Esophagus (tissue), 2 donors: ENCODE results near the gene SNX32. TPM values are rescaled to one million over a fixed set of nuclear protein-coding genes. Genes with fewer than 3 reads are reported as not detected.
"Not testable (repeated sequence)": the region's sequence is repeated elsewhere in the genome, so short reads cannot be mapped to it uniquely, and the experiment has no call there.

ENCODE experiments used
- H3K27ac ChIP-seq, 2 donors: one replicate each; pipeline ENCODE4 v1.5.1; 2013; ENCODE audit warnings: low read depth in 2 of 2, mild to moderate bottlenecking in 2 of 2, inconsistent platforms in 1 of 2, low read length in 1 of 2, moderate library complexity in 1 of 2
- H3K27me3 ChIP-seq, 2 donors: one replicate each; pipeline ENCODE4 v1.6.1; 2013; ENCODE audit warnings: low read length in 2 of 2, control low read depth in 1 of 2, mild to moderate bottlenecking in 1 of 2; ENCODE audit not compliant: insufficient read depth in 2 of 2, control insufficient read depth in 1 of 2
- H3K36me3 ChIP-seq, 2 donors: one replicate each; pipeline ENCODE4 v1.6.1; 2013; ENCODE audit warnings: low read length in 1 of 2; ENCODE audit not compliant: control insufficient read depth in 2 of 2, insufficient read depth in 2 of 2
- H3K4me1 ChIP-seq, 2 donors: one replicate each; pipeline ENCODE4 v1.6.1; 2013; ENCODE audit warnings: low read length in 1 of 2; ENCODE audit not compliant: control insufficient read depth in 2 of 2, insufficient read depth in 2 of 2
- H3K4me3 ChIP-seq, 2 donors: one replicate each; pipeline ENCODE4 v1.5.1; 2013; ENCODE audit warnings: low read length in 2 of 2, mild to moderate bottlenecking in 2 of 2, low read depth in 1 of 2, moderate library complexity in 1 of 2
- H3K9me3 ChIP-seq, 2 donors: one replicate each; pipeline ENCODE4 v1.6.1; 2013; ENCODE audit warnings: mild to moderate bottlenecking in 2 of 2, low read depth in 1 of 2, low read length in 1 of 2, moderate library complexity in 1 of 2; ENCODE audit not compliant: control insufficient read depth in 2 of 2, insufficient read depth in 1 of 2
- WGBS, 2 donors: extraction: QIAGEN DNeasy Blood & Tissue Kit; methylation state at CpG; one replicate each; pipeline ENCODE4 v1.1.7; 2013; 5-methylcytosine and 5-hydroxymethylcytosine counted together
- polyA plus RNA-seq, 2 donors: library from polyadenylated mRNA; stranded (reverse); fragments of 200-250 nt; gene quantifications; one replicate each; pipeline ENCODE4 v1.2.3, GENCODE V29; 2013
- donor health status: healthy with polysubstance abuse.
- donor health status: Bipolar disorder and iron deficiency.

Gene SNX32
- polyA plus RNA-seq, 2 donors: 0.15 to 0.47 TPM

GRCh38 chr11:65885231-65885630, 51.5 kb downstream of the SNX32 start:
- Histone ChIP-seq H3K27me3 (no peaks in the 10 kb centered on the region), H3K4me1 (peaks cover 0 to 6% of the 10 kb centered on the region in 2 donors), H3K27ac (no peak overlapping the region), H3K36me3 (peaks cover 2 to 34% of the 10 kb centered on the region in 2 donors), H3K9me3 (no peaks in the 10 kb centered on the region), H3K4me3 (no peak overlapping the region)
- WGBS, 2 donors: 92 to 96% methylated on average over 7 of the region's 7 CpGs

DNA sequence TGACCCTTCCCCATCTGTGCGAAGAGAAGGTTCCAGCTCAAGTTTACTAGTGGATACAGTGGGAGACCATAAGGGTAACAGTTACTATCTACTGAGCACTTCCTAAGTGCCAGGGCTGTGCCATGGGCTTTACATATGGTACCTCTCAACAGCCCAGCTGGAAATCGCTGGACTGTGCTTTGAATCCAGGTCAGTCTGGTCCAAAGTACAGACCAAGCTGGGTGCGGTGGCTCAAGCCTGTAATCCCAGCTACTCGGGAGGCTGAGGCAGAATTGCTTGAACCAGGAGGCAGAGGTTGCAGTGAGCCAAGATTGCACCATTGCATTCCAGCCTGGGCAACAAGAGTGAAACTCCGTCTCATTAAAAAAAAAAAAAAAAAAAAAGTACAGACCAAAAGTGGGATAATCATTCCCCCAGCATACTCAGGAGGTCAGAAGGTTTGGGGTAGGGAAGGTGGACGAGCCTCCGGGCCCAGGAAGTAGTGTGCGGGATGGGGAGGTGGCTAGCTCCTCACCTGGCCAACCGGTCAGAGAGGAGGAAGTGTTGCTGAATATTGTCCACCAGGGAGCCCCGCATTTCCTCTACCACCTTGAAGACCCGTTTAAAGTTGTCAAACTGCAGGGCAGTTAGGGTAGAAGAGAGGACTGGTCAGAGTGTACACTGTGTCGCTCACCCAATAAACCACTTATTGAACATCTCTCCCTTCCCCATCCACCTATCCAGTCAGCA, 52.2 kb downstream of the SNX32 start:
- H3K4me3 ChIP-seq: no peak overlapping the region
- H3K4me1 ChIP-seq: peaks cover 0 to 6% of the 10 kb centered on the region in 2 donors
- no peaks in the 10 kb centered on the region for H3K27me3 ChIP-seq
- peaks cover 2 to 34% of the 10 kb centered on the region in 2 donors for H3K36me3 ChIP-seq
- WGBS, 2 donors: 90% methylated on average over 12 of the region's 12 CpGs
- H3K27ac ChIP-seq: no peak overlapping the region
- H3K9me3 ChIP-seq: no peaks in the 10 kb centered on the region

GRCh38 chr11:65886826-65887722, 53.3 kb downstream of the SNX32 start:
- Histone ChIP-seq H3K27me3 (no peaks in the 10 kb centered on the region), H3K4me3 (peak overlapping the region in 1 of 2 donors; percentile 5), H3K36me3 (peaks cover 2 to 33% of the 10 kb centered on the region in 2 donors), H3K4me1 (peaks cover 5 to 13% of the 10 kb centered on the region in 2 donors), H3K27ac (peak overlapping the region; percentile 97 to 98), H3K9me3 (no peaks in the 10 kb centered on the region)
- WGBS, 2 donors: 80 to 82% methylated on average over 14 of the region's 14 CpGs

DNA sequence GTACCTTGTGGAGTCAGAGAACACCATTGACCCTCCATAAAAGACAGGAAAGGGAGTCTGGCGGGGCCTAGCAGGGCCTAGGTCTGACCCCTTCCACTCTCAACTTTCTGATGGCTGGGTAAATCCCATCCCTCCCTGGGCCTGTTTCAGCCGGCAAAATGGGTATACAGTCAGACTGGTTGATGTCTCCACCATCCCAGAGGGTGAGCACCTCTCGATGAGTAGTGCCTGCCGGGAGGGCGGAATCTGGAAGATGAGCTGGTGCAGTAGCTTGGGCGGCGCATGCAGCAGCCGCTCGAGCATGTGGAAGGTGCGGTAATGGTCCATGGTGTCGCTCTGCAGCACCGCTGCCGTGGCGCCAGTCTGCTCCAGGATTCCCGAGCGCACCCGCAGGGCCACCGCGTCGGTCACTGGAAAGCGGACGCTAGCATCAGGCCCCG, 54.0 kb downstream of the SNX32 start:
- Histone ChIP-seq H3K4me1 (peaks cover 5 to 13% of the 10 kb centered on the region in 2 donors), H3K36me3 (peaks cover 2 to 26% of the 10 kb centered on the region in 2 donors), H3K9me3 (no peaks in the 10 kb centered on the region), H3K27ac (peak overlapping the region; percentile 97 to 98), H3K4me3 (peak overlapping the region; percentile 54 to 68), H3K27me3 (no peaks in the 10 kb centered on the region)
- WGBS, 2 donors: 4% methylated on average over 22 to 23 of the region's 23 CpGs

GRCh38 chr11:65888163-65888814, 54.5 kb downstream of the SNX32 start, which contains the start of gene FIBP:
FIBP (minus strand) TSS chr11:65888471; CDS start chr11:65888418, 53 bp downstream.
- H3K36me3 ChIP-seq: peaks cover 0 to 21% of the 10 kb centered on the region in 2 donors
- peak within 1 kb of the TSS; percentile 97 to 98 for H3K27ac ChIP-seq
- H3K4me1 ChIP-seq: peaks cover 5 to 13% of the 10 kb centered on the region in 2 donors
- H3K27me3 ChIP-seq: no peaks in the 10 kb centered on the region
- H3K4me3 ChIP-seq: peak within 1 kb of the TSS; percentile 54 to 68
- WGBS, 2 donors: 0 to 1% methylated on average over 54 to 57 of the region's 57 CpGs
- no peaks in the 10 kb centered on the region for H3K9me3 ChIP-seq

DNA sequence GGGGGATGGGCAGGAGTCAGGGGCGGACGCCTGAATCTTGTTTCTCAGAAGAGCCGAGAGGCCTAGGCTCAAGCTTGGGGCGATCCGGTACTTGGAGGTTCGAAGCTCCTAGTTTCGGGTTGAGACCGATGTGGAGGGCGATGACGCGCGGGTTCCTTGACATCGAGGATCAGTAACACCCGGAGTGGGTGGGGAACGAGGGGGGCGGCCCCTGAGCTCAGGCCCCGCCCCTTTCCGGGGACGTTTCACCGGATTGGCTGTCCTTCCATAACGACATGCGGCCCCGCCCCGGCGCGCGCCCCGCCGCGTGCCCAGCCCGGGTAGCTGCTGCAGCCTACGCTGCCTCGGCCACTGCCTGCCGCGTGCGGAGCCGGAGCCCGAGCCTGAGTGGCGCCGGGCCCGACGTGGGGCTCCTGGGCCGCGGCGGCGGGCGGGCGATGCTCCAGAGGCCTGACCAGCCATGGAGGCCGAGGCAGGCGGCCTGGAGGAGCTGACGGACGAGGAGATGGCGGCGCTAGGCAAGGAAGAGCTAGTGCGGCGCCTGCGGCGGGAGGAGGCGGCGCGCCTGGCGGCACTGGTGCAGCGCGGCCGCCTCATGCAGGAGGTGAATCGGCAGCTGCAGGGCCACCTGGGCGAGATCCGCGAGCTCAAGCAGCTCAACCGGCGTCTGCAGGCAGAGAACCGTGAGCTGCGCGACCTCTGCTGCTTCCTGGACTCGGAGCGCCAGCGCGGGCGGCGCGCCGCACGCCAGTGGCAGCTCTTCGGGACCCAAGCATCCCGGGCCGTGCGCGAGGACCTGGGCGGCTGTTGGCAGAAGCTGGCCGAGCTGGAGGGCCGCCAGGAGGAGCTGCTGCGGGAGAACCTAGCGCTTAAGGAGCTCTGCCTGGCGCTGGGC, 56.8 kb downstream of the SNX32 start, which contains the start of gene CCDC85B:
Gene CCDC85B (plus strand): TSS at position 350 of the 895 bp plus-strand sequence. CDS start 111 bp downstream, at position 461.
- peak within 1 kb of the TSS; percentile 98 for H3K27ac ChIP-seq
- peaks cover 7 to 13% of the 10 kb centered on the region in 2 donors for H3K4me1 ChIP-seq
- peaks cover 0 to 3% of the 10 kb centered on the region in 2 donors for H3K36me3 ChIP-seq
- H3K9me3 ChIP-seq: no peaks in the 10 kb centered on the region
- WGBS, 2 donors: 0% methylated on average over 81 to 94 of the region's 94 CpGs
- peak within 1 kb of the TSS; percentile 53 to 77 for H3K4me3 ChIP-seq
- no peaks in the 10 kb centered on the region for H3K27me3 ChIP-seq

- Histone ChIP-seq H3K36me3 (no peaks in the 10 kb centered on the region), H3K4me3 (peak overlapping the region; percentile 53 to 77), H3K9me3 (no peaks in the 10 kb centered on the region), H3K4me1 (peaks cover 7 to 13% of the 10 kb centered on the region in 2 donors), H3K27ac (peak overlapping the region; percentile 98), H3K27me3 (no peaks in the 10 kb centered on the region)
- WGBS, 2 donors: 7 to 9% methylated on average over 45 to 57 of the region's 57 CpGs
Measured at GRCh38 chr11:65891219-65892136, 57.7 kb downstream of the SNX32 start.

DNA sequence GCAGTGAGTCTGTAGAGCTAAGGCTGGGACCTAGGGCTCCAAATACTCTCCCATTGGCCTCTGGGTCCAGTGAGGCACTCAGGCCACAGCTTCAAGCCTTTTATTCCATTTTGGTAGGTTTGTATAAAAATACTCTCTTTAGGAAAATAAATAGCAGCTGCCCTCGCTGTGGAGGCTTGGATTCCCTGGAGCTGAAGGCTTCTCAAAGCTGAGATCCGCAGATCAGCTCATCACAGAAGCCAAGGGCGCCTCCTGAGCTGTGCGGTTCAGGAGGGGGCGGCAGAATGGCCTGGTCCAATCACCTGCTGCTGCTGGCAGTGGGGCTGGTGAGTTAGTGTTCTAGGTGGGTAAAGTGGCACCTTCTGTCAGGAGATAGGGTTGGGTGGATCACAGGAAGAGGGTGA, 58.4 kb downstream of the SNX32 start:
- H3K36me3 ChIP-seq, H3K27me3 ChIP-seq, H3K9me3 ChIP-seq: not testable (repeated sequence)
- Histone ChIP-seq H3K4me1 (peaks cover 7 to 13% of the 10 kb centered on the region in 2 donors), H3K27ac (peak overlapping the region; percentile 98), H3K4me3 (peak overlapping the region in 1 of 2 donors; percentile 53)
- 59 to 61% methylated on average over 5 of the region's 5 CpGs for WGBS, 2 donors
